HL-60/S4 treated with phorbol 12-myristate 13-acetate at 8.2 ng/mL for 4 days and 3 days (cell line): ENCODE data around the gene PLA2G4B.

ENCODE experiments used
- in situ Hi-C: fragments of 300-500 bp; cut with MboI; formaldehyde crosslinking; loops from 2 replicates; pipeline ENCODE4 v1.15.0; 2022; ENCODE audit warnings: low sequenced_read_pairs

The PLA2G4B gene

DNA sequence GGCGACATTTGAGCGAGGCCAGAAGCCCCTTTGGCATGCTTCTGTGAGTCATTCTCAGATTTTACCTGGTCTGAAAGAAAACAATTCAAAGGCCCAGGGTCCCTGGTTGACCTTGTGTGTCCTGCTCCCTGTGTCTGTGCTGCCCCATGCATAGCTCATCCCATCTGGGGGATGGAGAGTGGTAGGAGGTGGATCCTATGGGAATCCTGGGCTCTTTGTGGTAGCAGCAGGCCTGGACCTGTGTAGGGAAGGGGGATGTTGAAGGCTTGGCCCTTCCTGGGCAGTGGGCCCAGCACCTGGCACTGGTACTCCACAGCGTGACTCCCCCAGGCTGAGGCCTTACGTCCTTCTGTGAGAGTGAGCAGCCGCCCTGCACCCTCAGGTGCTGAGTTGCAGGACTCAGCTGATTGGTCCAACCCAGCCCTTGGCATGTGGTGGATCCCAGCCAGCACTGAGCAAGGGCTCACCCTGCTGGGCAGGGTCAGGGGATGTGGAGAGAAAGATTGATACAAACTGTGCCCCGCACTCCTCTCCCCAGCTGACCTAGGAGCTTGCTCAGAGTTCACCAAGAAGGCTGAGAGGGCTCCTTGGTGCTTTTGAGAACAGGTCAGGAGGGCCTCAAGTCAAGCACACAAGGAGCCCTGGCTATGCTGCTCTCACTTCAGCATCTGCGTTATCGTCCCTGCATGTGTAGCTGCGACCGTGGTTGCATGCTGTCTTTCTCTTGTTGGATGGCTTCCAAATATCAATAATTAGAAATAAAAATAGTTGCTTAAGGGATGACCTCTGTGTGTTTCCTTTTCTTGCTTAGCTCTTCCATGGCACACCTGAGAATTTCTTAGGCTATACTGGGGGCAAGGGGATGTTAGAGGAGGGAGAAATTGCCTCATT, 32.1 kb upstream of the PLA2G4B start:
- in situ Hi-C loops = no loop called here

DNA sequence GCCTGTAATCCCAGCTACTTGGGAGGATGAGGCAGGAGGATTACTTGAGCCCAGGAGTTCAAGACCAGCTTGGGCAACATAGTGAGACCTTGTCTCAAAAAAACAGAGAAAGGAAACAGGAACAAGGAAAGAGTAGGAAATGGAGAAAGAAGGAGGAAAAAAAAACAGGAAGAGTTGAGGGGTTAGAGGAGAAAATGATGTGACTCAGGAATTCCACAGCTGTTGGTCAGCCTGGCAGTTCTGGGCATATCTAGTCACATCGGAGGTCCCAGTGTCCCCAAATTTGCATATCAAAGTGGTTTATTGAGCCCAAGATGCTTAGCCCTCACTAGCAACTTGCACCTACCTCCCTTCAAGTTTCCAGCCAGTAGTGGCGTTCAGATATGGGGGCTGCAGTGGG, 29.5 kb upstream of the PLA2G4B start:
- in situ Hi-C loops = no loop called here

DNA sequence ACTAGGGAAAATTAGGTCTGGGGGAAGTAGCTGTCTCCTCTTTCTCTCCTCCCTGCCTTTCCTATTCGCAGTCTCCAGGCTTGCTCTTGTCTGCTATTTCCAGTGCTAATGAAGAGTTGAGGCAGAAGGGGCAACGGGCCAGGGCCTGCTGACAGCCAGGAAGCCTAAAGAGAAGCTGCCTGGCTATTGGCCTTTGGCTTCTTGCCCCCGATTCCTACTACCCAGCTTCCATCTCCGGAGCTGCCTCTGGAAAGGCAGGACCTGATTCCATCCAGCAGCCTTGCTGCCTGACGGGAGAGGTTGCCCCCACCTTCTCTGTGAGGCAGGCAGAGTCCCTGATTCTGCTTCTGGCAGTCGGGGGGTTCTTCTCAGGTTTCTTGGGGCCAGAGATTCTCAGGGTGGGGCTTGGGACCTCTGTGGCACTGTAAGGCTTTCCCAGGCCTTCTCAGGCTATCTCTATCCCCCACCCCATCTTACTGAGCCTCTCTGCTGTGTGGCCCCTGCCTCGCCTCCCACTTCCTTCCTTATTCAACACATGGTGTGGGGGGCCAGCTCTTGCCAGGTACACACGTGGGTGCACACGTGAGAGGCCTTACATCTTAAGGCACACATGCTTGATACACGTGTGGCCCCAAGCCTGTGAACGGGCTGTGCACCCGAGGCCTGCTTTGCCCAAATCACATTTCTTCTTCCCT, 29.0 kb upstream of the PLA2G4B start:
- in situ Hi-C loops = no loop called here

DNA sequence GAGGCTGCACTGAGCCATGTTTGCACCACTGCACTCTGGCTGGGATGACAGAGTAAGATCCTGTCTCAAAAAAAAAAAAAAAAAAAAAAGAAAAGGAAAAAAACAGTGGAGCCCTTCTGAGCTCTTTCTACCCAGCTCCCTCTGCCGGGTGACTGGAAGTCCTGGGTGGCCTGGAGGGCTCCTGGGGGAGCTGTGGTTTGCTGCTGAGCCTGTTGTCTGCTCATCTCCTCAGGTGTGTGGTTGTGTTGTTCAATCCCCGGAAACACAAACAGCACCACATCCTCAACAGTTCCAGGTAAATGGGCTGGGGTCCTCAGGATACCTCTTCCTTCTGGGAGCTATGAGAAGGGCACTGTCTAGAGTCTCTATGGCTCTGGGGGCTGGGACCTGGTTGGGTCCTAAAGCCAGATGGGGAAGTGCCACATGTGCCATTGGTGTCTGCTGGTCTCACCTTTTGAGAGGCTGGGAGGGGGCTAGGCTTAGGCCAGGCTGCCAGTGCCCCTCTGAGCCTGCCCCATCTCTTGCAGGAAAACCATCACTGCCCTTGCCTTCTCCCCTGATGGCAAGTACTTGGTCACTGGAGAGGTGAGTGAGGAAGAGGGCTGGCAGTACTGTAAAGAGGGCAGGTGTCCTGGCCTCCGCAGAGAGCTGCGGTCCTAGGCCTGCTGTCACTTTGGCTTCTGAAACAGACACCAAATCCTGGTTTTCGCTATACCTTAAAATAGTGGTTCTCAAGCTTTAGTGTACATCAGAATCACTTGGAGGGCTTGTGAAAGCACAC, 27.8 kb upstream of the PLA2G4B start:
- in situ Hi-C loops = no loop called here

DNA sequence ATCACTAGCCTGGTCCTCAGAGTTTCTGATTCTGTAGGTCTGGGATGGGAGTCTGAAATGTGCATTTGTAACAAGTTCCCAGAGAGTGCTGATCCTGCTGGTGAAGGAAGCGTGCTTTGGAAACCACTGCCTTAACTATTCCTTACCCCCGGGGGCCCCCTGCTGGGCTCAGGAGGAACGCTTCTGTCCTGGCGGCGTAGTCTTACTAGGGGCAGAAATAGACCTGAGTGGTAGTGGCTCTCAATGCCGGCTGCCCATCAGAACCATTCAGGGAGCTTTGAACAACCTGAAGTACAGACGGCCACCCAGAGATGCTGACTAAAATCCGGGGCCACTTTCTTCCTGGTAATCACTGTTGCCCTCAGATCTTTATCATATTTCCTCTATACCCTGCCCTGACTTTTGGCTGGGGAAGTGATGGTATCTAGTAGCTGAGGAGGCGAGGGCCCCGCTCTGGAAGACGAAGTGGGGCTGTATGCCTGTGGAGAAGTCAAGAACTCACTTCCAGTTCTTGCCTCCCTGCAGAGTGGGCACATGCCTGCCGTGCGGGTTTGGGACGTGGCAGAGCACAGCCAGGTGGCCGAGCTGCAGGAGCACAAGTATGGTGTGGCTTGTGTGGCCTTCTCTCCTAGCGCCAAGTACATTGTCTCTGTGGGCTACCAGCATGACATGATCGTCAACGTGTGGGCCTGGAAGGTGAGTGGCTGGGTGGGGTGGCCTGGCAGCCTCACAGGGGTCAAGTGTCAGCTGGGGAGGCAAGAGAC, 27.0 kb upstream of the PLA2G4B start:
- in situ Hi-C loops = no loop called here

DNA sequence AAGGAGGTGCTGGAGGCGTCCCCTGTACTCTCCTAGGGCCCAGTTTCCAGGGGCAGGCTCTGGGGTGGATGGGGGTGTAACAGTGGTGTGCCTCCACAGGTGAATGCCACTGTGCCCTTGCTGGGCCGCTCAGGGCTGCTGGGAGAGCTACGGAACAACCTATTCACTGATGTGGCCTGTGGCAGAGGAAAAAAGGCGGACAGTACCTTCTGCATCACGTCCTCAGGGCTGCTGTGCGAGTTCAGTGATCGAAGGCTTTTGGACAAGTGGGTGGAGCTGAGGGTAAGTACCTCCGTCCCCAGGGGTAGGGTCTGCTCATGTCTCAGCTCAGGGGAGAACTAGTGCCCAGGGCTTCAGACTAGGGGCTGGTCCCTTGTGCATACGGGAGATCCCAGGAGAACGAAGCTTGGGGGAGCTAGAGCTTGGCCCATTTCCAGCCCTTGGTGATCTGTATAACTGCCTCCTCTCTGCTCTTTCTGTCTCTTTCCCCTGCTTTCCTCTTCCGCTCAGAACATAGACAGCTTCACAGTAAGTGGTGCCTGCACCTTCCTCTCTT, 25.7 kb upstream of the PLA2G4B start:
- in situ Hi-C loops = no loop called here

DNA sequence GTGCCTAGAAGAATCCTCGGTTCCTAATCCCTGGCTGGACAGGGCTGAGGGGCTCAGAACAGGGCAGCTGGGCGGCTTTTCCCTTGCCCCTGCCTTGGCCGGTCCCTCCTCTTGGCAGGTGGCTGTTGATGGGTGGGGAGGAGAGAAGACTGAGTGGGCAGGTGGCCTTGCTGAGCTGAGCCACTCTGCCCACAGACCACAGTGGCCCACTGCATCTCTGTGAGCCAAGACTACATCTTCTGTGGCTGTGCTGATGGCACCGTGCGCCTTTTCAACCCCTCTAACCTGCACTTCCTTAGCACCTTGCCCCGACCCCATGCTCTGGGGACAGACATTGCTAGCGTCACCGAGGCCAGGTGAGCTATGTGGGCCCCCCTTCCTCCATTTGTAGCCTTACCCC, 25.2 kb upstream of the PLA2G4B start:
- in situ Hi-C loops = no loop called here

DNA sequence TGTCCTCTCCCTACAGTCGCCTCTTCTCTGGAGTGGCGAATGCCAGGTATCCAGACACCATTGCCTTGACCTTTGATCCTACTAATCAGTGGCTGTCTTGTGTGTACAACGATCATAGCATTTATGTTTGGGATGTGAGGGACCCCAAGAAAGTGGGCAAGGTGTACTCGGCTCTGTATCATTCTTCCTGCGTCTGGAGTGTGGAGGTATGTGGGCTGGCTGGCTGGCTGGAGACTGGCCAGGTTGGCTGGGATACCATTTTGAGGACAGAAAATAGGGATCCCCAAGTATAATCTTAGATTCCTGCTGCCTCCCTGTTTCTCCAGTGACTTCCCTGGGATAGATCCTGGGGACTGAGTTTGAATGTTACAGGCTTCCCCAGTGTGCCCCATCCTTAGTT, 24.1 kb upstream of the PLA2G4B start:
- in situ Hi-C loops = no loop called here

DNA sequence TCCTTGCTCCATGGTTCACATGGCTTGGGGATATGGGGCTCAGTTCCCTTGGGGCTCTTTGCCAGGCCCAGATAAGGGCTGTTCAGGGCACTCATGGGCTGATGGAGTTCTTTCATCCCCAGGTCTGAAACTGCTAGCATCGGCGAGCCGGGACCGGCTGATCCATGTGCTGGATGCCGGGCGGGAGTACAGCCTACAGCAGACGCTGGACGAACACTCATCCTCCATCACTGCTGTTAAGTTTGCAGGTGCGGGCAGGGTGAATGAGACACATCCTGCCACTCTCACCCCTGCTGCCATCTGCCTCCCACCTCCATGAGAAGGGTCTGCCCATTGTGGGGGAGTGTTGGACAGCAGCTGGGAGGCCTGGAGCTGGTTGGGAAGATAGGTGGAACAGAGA, 21.9 kb upstream of the PLA2G4B start:
- in situ Hi-C loops = no loop called here

DNA sequence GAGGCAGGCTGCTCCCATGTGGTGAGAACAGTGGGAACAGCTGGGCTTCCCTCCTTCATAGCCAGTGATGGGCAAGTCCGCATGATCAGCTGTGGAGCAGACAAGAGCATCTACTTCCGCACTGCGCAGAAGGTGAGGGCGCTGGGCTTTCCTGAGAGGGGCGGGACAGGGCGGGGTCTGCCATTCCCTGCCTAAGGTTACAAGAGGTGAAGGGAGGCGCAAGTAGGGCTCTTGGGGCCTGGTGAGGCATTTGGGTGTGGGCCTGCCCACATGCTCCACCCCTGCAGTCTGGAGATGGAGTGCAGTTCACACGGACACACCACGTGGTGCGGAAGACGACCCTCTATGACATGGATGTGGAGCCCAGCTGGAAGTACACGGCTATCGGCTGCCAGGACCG, 21.3 kb upstream of the PLA2G4B start:
- in situ Hi-C loops = no loop called here

DNA sequence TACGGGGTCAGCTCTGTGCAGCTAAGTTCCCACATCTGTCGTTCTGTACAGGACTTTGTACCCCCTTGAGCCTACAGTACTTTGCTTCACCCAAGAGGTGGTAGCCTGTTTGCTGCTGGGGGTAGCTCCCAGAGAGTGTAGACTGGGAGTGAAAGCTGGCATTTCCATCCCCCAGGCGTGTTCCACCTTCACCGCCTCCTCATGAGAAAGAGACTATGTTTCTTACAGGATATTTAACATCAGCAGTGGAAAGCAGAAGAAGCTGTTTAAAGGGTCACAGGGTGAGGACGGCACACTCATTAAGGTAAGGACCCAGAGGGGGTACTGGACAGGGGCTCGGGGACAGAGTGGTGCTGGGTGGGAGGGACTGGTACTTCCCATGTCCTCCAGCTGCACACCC, 20.9 kb upstream of the PLA2G4B start:
- in situ Hi-C loops = no loop called here

DNA sequence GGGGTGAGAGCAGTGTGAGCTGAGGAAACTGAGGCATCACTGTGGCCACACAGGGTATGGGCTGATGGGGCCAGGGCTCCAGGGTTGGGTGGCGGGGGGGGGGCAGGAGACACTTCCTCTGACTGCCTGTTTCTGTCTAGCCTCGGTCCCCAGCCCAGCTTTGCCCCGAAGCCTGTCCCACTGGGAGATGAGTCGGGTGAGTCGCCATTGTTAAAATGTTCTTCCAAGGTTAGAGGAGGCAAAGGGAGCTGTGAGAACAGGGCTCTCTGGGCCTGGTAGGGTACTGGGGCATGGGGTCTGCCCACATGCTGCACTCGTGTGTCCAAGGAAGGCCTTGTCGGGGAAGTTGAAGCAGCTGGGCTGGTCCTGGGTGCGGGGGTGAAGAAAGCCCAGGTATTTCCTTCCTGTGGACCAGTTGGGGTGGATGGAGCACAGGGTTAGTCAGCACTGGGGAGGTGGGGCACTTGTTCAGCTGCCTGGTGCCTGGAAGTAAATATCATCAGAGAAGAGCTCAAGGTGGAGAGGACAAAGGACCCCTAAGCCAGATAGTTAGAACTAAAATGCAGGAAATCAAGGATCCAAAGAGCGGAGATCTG, 19.1 kb upstream of the PLA2G4B start:
- in situ Hi-C loops = no loop called here

DNA sequence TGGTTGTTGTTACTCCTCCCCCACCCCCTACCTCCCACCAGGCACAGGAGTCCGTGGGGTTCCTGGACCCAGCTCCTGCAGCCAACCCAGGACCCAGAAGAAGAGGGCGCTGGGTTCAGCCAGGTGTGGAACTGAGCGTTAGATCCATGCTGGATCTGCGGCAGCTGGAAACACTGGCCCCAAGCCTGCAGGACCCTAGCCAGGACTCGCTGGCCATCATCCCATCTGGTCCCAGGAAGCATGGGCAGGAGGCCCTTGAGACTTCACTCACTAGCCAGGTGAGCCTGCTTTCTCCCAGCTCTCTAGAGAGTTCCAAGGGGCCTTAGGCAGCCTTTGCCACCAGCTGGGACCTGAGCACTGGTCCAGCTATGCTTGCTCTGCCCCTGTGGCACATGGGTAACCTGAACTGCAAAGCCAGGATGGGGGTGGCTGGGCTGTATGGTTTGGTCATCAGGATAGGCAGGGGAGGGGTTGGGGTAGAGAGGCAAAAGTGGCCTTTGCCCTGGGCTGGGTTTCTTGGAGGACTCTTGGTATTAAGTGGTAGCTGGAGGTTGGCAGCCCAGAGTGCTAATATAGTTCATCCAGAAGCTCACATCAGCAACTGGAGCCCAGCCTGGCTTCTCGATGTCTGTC, 17.7 kb upstream of the PLA2G4B start:
- in situ Hi-C loops = no loop called here

DNA sequence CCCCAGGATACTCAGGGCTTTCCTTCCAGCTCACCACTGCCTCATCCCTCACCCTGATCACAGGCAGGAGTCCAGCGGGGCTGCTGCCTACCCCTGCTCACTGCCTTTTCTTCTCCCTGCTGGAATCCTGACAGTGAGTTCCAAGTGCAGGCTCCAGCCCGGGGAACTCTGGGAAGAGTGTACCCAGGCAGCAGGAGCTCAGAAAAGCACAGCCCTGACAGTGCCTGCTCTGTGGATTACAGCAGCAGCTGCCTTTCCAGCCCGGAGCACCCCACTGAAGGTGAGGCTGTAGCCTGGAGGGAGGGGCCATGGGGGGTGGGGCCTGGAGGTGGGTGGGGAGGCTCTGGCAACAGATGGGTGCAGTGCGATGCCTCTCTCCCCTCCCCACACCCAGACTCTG, 16.8 kb upstream of the PLA2G4B start:
- in situ Hi-C loops = no loop called here

DNA sequence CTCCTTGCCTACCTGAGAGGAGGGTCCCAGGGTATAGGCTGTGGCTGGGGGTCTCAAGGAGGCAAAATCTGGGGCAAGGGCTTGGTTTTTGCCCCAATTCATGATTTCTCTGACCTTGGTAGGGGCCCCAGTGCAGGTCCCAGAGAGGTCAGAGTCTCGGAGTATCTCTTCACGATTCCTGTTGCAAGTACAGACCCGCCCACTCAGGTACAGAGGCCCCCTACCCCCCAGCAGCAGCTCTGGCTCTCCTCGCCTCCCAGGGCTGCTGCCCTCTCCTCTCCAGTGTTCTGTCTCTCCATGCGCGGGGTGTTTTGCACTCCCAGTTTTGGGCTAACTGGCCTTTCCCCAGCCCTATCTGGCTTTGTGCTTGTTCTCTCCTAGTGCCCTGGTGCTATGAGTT, 16.2 kb upstream of the PLA2G4B start:
- in situ Hi-C loops = no loop called here

DNA sequence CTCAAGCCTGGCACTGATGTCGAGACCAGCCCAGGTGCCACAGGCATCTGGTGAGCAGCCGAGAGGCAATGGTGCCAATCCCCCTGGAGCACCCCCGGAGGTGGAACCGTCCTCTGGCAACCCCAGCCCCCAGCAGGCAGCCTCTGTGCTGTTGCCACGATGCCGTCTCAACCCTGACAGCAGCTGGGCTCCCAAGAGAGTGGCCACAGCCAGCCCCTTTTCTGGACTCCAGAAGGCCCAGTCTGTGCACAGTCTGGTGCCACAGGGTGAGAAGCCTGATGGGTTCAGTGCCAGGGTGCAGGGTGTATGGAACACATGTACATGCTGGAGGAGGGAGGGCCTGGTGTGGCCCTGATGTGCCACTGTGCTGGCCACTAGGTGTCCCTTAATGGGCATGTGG, 15.7 kb upstream of the PLA2G4B start:
- in situ Hi-C loops = no loop called here

DNA sequence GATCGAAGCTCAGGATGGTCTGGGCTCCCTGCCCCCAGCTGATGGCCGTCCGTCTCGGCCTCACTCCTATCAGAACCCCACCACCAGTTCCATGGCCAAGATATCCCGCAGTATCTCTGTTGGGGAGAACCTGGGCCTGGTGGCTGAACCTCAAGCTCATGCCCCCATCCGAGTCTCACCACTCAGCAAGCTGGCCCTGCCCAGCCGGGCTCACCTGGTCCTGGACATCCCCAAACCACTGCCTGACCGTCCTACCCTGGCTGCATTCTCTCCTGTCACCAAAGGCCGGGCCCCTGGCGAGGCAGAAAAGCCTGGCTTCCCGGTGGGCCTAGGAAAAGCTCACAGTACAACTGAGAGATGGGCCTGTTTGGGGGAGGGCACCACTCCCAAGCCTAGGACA, 15.1 kb upstream of the PLA2G4B start:
- in situ Hi-C loops = no loop called here

DNA sequence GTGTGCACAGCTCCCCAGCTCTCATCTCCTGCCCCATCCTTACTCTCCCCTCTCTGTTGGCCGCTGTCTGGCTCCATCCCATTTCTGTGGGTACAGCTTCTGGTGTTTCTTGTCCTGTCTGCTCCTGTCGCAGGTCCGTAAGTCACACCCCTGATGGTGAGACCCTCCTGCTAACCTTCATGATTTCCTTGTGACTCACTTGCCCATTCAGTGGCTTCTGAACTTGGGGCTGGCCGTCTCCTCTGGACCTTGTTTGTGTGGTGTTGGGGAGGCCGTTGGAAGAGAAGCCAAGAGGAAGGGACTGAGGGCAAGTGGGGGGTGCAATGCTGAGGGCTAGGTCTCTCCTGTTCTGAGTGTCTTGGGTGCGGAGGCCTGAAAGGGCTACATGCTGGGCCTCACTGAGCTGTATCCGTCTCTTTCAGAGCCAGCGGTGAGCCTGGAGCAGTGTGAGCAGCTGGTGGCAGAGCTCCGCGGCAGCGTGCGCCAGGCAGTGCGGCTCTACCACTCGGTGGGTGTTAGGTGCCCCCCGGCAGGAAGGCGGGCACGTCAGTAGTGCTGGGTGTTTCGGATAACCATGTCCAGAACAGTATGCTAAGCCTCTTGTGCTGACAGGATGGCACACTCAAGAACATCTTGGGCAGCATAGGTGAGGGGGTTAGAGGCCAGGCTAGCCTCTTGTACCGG, 14.4 kb upstream of the PLA2G4B start:
- in situ Hi-C loops = no loop called here

DNA sequence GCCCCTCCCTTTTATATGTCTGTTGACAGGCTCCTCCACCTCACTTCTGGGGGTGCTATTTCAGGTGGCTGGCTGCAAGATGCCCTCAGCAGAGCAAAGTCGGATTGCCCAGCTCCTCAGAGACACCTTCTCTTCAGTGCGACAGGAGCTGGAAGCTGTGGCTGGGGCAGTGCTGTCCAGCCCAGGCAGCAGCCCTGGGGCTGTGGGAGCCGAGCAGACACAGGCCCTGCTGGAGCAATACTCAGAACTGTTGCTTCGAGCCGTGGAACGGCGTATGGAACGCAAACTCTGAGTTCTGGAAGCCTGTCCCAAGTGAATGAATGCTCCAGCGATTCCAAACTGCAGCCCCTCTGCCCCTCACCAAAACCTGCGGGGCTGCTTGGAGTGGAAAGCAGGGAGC, 13.5 kb upstream of the PLA2G4B start:
- in situ Hi-C loops = no loop called here
